Loucy (cell line): Measurements from ENCODE around the gene PABPN1L.

Source experiments
- EZH2phosphoT487 ChIP-seq: fragments of 200-600 bp; IDR thresholded peaks from 2 replicates; pipeline ENCODE4 v1.6.1; 2018; ENCODE audit warnings: antibody characterized with exemption, mild to moderate bottlenecking, moderate library complexity, borderline replicate concordance
- TF ChIP-seq, protein P1 (sequence below): fragments of 200-600 bp; sonication (generic); conservative IDR thresholded peaks from 2 replicates; pipeline ENCODE4 v1.5.1; 2014; ENCODE audit warnings: mild to moderate bottlenecking, antibody characterized with exemption, low read length

DNA sequence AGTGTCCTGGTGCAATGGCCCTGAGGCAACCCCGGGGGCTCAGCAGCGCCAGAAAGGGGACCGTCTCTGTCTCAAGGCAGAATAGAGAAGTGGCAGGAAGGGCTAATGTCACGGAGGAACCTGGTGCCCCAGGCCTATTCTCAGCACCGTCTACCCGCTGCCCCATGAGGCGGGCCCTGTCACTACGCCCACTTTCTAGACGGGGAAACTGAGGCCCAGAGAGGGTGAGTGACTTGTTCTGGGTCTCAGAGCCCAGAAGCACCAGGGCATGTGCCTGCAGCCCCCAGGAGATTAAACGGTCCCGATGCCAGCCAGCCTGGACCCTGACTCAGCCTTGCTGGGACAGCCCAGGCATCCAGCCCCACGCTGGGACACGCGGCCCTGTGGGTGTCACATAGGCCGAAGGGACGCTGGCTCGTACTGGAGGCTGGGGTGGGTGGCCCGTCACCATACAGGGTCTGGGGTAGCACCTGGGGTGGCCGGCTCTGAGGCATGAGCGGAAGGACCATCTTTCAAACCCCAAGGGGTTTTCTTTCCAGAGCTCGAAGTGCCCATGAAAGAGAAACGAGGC lies 40.2 kb upstream of the PABPN1L start:
- TF ChIP-seq, protein P1, sequence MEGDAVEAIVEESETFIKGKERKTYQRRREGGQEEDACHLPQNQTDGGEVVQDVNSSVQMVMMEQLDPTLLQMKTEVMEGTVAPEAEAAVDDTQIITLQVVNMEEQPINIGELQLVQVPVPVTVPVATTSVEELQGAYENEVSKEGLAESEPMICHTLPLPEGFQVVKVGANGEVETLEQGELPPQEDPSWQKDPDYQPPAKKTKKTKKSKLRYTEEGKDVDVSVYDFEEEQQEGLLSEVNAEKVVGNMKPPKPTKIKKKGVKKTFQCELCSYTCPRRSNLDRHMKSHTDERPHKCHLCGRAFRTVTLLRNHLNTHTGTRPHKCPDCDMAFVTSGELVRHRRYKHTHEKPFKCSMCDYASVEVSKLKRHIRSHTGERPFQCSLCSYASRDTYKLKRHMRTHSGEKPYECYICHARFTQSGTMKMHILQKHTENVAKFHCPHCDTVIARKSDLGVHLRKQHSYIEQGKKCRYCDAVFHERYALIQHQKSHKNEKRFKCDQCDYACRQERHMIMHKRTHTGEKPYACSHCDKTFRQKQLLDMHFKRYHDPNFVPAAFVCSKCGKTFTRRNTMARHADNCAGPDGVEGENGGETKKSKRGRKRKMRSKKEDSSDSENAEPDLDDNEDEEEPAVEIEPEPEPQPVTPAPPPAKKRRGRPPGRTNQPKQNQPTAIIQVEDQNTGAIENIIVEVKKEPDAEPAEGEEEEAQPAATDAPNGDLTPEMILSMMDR = no peak
- no peak for TF ChIP-seq EZH2phosphoT487
